NCI-H1417 (cell line): ENCODE measurements around the gene FKBP1A.

Experiments
- DNase-seq, 3 experiments: peaks; one replicate each; lab custom pipeline; 2025; lab: John Stamatoyannopoulos, UW

The FKBP1A gene

DNA sequence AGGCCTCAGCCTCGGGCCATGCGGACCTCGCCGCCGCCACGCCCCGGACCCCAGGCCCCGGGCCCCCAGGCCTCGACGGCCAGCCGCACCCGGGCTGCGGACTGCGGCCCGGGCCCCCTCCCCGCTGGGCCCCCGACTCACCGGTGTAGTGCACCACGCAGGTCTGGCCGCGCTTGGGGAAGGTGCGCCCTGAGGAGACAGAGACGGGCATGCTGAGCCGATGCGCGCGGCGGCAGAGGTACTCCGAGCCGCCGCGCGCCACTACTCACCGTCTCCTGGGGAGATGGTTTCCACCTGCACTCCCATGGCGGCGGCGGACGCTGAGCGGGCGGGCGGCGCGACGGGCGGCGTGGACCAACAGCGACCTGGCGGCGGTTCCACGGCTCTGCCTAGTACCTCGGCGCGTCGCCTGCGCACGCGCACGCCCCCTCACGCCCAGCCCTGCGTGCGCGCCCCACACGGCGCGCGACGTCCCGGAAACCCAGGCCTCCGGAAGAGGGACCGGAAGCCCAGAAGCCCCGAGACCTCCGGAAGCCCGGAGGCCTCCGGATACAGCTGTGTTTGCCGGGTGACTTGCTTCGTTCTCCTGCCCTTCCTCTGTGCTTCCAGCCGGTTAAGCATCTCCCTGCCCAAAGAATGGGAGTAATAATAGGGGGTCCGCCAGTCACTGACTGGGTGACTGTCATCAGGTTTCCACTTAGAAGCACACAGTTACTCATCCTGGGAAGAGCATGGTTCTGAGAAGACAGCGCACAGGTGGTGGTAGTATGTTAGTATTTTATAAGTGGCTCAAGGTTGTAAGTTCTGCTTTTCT, at the start of gene FKBP1A:
Gene FKBP1A, minus strand, starts transcription at position 362 of the 814 bp plus-strand sequence. Its CDS starts 56 bp downstream, at position 306.
- peak; percentile 96 to 98 (median 97) for DNase-seq

DNA sequence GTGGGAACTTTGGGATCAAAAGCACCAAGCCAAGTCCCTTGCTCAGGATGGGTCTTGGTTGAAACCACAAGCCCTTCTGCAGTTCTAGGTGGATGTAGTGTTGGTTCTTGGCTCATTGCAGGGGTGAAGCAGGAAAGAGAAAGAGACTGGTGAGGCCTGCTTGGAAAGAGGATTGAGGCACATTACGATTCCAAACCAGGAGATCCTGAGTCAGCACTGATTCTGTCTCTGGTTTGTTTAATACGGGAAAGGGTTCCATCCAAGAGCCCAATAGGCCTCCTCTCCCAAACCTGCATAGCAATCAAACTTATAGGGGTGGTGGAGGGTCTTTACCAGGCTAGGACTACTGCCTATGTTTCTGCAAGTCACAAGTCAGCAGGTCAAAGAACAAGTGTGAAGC, 49.5 kb upstream of the FKBP1A start:
- no peak for DNase-seq

DNA sequence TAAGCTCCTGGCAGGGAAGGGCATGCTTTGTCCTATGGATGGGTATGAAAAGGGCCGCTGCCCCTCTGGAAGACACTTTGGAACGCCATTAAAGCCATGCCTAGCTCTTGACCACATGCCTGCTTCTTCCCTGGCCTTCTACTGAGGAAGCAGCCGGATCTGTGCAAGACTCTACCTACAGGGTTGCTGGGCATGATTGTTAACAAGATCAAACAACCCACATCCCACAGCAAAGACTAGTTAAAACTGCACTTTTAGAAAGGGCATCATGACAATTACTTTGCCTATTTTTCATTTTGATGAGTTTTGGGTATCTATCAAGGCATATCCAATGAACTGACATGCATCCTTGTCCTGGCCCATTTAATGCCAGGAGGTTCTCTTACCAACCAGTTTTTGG, 48.3 kb upstream of the FKBP1A start:
- DNase-seq, result no peak

DNA sequence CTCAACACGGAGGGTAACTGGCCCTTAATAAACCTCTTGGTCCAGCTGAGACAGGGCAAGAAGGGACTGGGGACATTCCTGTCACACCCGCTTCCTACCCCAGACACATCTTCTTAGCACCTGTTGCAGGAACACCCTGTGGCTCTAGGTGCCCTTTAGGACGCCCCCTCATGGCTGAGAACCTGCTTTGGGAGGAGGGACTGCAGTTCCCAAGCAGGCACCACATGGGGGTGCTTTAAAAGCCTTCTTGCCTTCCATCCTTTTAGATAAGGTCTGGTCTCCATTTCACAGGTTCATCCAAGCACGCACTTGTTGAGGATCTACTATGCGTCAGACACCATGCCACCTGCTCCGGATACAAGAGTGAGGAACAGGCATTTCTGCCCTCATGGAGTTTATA, 47.2 kb upstream of the FKBP1A start:
- peak in 1 of 3 experiments; percentile 13 for DNase-seq

DNA sequence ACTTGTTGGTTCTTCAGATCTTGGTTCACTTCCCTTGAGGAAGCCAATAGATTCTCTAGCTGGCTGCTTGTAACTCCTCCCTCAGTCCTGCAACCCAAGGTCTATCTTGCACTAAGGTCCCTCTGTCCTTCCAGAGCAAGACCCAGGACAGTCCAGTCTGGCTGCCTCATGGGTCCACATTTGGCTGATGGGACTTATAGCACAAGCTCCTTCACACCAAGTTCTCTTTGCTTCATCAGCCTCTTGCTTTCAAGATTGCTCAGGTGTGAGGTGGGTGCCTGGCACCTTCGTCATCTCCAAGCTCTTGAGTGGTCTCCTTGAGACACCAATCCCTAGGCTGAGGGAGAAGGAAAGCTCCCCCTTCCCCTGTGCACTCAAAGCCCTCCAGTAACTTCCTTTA, 45.5 kb upstream of the FKBP1A start:
- no peak for DNase-seq

DNA sequence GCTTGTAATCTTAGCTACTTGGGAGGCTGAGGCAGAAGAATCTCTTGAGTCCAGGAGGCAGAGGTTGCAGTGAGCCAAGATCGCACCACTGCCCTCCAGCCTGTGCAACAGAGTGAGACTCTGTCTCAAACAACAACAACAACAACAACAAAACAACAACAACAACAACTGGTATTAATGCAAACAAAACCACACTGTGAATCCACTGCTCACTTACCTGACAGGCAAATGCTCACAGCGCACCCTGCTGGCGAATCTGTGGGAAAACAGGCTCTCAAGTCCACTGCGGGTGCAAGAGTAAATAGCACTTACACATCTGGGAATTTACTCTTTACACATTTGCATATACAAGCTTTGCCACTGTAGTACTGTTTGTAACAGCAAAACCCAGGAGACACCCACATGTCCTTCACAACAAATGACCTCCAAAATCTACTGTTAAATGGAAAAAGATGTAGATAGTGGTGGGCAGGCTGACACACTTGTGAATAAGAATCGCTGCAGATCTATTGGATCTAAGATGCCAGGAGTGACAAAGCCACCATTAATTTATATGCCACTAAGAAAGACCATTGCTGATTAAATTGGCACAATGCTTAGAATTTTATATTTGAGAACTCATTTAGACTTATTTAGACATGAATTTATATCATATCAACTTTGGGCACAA, 44.5 kb upstream of the FKBP1A start:
- DNase-seq, result peak; percentile 62 to 89 (median 80)

DNA sequence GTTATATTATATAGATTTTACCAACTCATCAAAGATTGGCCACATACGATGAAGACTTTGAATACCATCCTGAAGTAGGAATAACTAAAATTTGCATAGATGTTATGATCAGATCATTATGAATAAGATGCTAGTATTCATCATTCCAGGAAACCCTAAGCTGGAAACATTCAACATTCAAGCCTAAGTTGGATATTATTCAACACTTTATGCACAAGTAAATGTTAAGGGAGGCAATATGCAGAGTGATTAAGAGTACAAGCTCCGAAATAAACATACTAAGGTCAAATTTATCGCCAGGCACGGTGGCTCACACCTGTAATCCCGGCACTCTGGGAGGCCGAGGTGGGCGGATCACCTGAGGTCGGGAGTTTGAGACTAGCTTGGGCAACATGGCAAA, 43.4 kb upstream of the FKBP1A start:
- DNase-seq, result no peak

DNA sequence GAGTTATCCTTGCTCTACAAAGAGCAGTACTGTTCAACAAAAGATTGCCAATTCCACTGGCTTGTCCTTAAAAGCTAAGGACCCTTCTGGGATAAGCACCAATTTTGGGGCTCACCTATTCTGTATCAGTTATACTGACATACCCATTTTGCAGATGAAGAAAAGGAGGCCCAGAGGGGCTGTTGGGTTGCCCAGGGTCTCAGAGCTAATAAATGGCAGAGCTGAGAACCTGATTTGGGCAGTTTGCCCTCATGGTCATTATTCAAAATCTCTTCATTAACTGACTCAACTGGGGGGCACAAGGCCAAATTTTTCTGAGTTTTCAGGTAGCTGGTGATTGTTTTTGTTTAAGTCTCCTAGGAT, 42.5 kb upstream of the FKBP1A start:
- no peak for DNase-seq

DNA sequence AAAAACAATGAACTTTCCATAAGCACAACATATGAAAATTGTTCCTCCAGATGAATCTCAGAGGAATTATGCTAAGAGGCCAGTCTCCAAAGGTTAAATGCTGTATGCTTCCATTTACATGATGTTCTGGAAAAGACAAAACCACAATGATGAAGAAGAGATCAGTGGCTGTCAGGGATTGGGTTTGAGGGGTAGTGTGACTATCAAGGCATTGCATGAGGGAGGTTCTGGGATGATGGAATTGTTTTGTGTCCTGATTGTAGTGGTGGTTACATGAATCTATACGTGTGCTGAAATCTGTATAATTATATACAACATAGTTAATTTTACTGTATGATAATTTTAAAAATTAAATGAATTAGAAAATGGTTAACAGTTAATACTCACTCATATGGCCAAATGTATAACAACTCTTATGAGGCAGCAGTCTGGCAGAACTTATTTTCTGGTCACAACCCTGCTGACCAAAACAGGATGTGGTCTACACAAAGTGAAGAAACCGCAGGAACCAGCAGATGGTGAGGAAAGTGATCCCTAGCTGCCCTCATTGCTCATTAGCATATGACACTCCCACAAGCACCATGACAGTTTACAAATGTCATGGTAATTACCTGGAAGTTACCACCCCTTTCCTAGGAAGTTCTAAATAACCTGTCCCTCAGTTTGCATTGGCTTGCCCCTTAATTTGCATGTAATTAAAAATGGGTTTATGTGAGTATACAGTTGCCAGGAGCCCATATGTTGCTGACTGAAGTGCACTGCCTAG, 41.9 kb upstream of the FKBP1A start:
- peak in 1 of 3 experiments; percentile 15 for DNase-seq

DNA sequence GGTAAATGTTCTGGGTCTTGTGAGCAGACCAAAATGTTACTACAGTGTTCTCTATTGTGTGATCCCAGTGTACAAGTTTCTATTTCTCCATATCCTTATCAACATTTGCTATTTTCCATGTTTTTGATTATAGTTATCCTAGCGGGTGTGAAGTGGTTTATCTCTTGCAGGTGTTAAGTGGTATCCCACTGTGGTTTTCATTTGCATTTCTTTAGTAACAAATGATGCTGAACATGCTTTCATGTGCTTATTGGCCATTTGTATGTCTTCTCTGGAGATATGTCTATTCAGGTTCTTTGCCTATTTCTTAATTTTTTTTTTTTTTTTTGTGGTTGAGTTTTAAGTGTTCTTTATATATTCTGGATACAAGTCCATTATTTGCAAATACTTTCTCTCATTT, 38.3 kb upstream of the FKBP1A start:
- DNase-seq, result peak in 2 of 3 experiments; percentile 13 to 53

DNA sequence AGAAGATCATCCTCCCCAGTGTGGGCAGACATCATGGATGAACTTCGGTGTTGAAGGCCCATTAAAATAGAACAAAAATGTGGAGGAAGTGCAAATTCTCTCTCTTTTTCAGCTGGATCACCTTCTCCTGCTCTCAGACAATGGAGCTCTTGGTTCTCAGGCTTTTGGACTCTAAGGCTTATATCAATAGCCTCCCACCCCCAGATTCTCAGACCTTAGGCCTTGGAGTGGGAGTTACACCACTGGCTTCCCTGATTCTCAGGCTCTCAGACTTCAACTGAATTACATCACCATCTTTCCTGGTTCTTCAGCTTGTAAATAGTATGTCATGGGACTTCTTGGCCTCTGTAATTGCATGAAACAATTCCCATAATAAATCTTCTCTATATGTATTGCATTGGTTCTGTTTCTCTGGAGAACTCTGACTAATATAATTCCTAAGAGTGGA, 37.2 kb upstream of the FKBP1A start:
- DNase-seq, result no peak

DNA sequence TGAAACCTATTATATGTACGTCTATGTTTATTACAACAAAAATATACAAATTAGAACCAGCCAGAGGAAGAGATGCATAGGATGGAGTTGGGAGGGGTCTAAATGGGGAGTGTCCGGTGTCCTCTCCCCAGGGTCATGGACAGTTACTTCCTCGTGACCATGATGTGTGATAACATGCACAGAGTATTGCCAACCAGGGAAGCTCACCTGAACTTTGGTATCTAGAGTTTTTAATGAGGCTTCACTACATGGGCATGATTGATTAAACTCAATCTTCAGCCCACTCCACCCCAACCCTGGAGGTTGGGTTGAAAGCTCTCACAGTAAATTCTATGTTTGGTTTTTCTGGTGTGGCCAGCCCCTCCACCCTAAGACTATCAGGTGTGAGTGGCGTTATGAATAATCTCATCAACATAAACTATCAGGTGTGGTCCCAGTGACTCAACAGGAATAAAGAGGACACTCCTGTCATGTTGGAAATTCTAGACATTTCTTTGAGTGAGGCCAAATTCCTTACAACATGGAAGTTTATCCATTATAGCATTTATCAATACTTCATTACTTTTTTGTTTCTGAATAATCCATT, 36.4 kb upstream of the FKBP1A start:
- DNase-seq, result no peak

DNA sequence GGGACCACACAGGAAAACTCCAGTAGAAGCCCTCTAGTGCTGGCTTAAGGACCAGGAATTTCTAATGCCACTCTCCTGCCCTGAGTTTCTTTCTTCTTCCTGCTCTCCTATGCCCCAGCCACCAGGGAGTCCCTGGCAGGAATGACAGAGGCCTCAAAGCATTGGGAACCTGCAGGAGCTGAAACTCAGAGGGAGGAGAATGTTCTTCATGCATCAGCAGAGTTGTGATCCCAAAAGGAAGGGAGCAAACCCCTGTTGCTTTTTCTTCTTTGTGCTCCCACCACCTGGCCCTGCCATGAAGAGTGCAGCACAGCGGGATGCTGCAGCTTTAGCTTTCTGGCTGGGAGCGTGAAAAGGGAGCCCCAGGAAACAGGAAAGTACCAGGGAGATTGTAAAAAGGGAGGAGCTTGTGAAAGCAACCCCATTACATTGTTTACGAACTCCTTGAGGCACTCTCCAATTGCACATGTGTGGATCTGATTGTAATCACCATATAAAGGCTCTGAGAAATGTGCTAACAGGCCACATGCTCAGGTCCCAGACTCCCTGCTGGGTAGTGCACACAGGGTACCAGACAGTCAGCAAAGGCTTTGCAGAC, 34.7 kb upstream of the FKBP1A start:
- DNase-seq, result peak; percentile 97 to 100 (median 97)

DNA sequence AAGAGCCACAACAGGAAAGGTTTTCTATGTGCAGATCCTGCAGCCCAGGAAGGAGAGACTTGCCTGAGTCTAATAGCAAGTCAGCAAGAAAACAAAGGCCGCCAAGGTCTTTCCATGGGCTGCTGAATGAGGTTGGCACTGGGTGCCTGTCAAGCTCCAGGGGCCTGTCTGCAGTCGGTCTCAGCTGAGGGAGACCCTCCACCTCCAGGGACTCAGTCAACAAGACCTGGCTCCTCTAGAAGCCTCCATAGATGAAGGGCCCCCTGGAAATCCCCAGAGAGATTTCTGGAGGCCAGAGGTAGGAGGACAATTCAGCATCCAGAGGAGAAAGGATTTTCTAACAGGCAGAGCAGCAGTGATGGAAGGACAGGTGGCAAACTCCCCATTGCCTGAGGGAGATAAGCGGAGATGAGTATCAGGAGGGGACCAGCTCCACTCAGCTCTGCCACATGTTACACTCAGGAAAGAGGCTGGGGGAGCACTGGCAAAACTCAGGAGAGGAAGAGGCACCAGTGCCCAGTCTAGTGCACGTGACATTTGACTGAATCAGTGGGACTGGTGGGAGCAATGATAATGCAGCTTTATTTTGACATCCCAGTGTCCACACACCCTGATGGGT, 33.5 kb upstream of the FKBP1A start:
- peak in 2 of 3 experiments; percentile 19 to 58 for DNase-seq

DNA sequence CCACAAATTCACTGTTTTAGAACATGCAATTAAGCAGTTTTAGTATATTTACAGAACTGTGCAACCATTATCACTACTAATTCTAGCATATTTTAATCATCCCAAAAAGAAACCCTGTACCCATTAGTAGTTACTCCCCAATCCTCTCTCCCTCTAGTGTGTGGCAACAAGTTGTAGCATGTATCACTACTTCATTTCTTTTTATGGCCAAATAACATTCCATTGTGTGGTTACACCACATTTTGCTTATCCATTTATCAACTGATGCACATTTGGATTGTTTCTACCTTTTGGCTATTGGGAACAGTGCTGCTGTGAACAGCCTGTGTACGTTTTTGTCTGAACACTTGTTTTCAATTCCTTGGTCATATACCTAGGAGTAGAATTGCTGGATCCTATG, 31.5 kb upstream of the FKBP1A start:
- no peak for DNase-seq

DNA sequence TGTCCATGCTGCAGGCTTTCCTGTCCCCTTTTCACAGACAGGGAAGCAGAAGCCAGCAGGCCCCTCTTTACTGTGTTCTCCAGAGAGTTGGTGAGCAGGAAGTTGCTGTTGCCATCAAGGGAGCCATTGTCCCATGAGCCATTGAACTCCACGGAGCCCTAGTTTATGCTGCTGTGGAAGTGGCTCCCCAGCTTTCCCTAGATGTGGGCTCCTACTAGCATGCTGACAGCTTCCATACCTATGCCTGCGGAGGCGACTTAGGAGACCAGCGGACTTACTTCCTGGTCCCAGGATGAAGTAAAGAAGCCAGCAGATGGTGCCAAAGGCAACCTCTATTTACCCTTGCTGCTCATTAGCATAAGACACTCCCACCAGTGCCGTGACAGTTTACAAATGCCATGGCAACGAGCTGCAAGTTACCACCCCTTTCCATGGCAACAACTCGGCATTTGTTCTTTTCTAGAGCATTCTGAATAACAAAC, 30.8 kb upstream of the FKBP1A start:
- DNase-seq, result peak; percentile 17 to 55 (median 17)

DNA sequence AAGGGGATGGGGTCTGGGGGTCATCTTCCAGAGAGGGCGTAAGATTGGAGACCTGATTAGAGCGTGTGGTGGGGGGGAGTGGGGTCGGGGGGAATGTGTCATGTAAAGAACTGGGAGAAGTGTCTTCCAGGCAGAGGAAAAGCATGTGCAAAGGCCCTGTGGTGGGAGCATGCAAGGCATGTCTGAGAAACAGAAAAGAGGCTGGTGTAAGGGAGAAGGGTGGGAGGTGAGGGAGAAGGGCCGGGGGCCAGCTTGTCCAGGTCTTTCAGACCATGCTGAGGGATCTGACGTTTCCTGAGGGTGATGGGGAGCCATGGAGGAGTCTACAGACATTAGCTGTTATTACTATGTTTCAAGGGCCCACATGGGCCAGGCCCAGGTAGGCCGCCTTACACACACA, 30.4 kb upstream of the FKBP1A start:
- no peak for DNase-seq

DNA sequence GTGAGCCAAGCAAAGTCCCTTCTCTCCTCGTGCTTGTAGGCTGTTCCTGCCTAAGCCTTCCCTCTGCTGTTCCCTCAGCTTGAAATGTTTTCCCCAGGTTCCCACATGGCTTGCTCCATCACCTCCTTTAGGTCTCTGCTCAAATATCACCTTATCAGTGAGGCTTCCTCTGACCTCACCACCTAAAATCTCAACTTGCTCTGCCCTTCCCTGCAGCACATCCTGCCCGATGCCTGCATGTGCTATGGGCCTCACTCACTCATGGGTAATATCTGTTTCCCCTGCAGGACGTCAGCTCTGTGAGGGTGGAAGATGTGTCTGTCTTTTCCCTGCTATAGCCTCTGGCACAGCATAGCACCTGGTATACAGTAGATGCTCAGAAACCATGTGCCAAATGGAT, 29.9 kb upstream of the FKBP1A start:
- no peak for DNase-seq

DNA sequence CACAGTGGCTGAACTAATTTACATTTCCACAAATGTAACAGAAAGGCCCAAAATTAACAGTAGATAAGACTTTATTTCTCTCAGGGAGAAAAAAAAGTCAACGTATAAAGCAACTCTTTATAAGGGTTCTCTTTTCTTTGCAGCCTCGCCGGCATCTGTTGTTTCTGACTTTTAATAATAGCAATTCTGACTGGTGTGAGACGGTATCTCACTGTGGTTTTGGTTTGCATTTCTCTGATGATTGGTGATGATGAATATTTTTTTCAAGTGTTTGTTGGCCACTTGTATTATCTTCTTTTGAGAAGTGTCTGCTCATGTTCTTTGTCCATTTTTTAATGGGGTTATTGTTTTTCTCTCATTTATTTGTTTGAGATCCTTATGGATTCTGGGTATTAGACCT, 27.2 kb upstream of the FKBP1A start:
- DNase-seq, result no peak

DNA sequence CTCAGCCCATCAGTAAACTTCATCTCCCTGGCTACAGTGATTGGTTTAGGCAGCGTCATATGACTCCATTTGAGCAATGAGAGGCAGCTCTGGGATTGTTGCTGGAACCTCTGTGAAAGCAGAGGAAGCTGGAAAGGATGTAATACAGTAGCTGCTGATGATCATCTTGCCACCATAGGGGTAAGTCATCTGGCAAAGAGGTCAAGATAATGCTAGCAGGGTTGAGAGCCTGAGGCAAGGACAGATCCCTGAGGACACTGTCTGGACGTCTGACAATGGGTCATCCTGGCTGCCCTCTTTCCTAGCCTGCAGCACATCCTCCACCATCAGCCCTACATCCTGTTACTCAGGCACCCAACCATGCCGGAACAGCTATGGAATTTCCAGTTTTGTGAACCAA, 25.5 kb upstream of the FKBP1A start:
- no peak for DNase-seq

DNA sequence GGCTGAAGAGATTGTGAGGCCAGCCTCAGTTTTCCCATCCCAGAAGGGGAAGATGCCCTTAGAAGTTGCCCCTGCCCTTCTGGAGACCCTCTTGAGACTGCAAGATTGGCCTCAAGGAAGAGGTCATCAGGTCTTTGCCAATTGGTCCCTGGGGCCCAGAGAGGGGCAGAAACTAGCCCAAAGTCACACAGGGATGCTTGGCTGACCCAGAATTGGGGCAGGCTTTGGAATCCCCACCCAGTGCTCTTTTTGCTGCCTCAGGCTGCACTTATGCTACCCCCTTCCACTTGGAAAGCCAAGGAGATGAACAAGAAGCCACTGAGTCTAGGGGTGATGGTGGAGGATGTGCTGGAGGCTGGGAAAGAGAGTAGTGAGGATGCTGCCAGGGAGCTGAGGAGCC, 24.9 kb upstream of the FKBP1A start:
- no peak for DNase-seq
